Esophagus muscularis mucosa (tissue), 4 donors: Measurements from ENCODE around the gene CEP97. TPM values are rescaled to one million over a fixed set of nuclear protein-coding genes. Genes with fewer than 3 reads are reported as not detected.

Source experiments
- DNase-seq: peaks from one replicate; pipeline ENCODE4 v3.0.0-alpha.2; 2017; ENCODE audit errors: extremely low spot score
- H3K27ac ChIP-seq, 4 donors: fragments of 200-600 bp; sonication (generic); replicated peaks in 1 of 4; 1 replicate in 3 of 4; 2 replicates in 1 of 4; pipeline ENCODE4 v1.5.1; 2016 to 2019; ENCODE audit warnings: mild to moderate bottlenecking in 1 of 4
- H3K27me3 ChIP-seq, 4 donors: fragments of 200-600 bp; sonication (generic); one replicate each; pipeline versions ENCODE4 v1.5.1 to v1.6.0; 2016 to 2019
- H3K36me3 ChIP-seq, 4 donors: fragments of 200-600 bp; sonication (generic); one replicate each; pipeline ENCODE4 v1.5.1; 2016 to 2019
- H3K4me1 ChIP-seq, 4 donors: fragments of 200-600 bp; sonication (generic); one replicate each; pipeline ENCODE4 v1.5.1; 2016 to 2019
- H3K4me3 ChIP-seq, 4 donors: fragments of 200-600 bp; sonication (generic); 1 replicate in 2 of 4; 2 replicates in 2 of 4; pipeline ENCODE4 v1.5.1; 2016 to 2019; ENCODE audit warnings: mild to moderate bottlenecking in 4 of 4, moderate library complexity in 1 of 4
- H3K9me3 ChIP-seq, 4 donors: fragments of 200-600 bp; sonication (generic); 1 replicate in 3 of 4; 2 replicates in 1 of 4; pipeline ENCODE4 v1.5.1; 2016 to 2019
- EP300 ChIP-seq: sonication (generic); formaldehyde crosslinking; IDR thresholded peaks from one replicate; pipeline ENCODE4 v1.6.1; 2017; ENCODE audit warnings: antibody characterized with exemption
- POLR2A ChIP-seq: fragments of 450-650 bp; IDR thresholded peaks from one replicate; pipeline ENCODE4 v1.6.1; 2017; ENCODE audit warnings: antibody characterized with exemption, moderate library complexity, mild to moderate bottlenecking, low read depth
- POLR2AphosphoS5 ChIP-seq, 2 donors: sonication (generic); formaldehyde crosslinking; IDR thresholded peaks; one replicate each; pipeline ENCODE4 v1.6.1; 2017; ENCODE audit warnings: antibody characterized with exemption in 2 of 2
- WGBS: methylation state at CpG from one replicate; pipeline ENCODE4 v1.1.5; 2018; 5-methylcytosine and 5-hydroxymethylcytosine counted together
- intact Hi-C: fragments of 100-400 bp; cut with DNase I; formaldehyde crosslinking; loops from one replicate; pipeline ENCODE4 v1.15.1; 2023
- total RNA-seq, 4 donors: library from RNA; depleted of rRNA; stranded (reverse); fragments of >200 nt; gene quantifications; one replicate each; pipeline versions ENCODE4 v1.1.0 to v1.2.1, GENCODE V29; 2016
- TF ChIP-seq, protein P1 (sequence below), 3 experiments: fragments of 200-600 bp in 2 of 3; fragments of 450-650 bp in 1 of 3; sonication (generic) in 2 of 3; IDR thresholded peaks; one replicate each; pipeline ENCODE4 v1.5.1; 2017 to 2019; ENCODE audit warnings: antibody characterized with exemption in 3 of 3, mild to moderate bottlenecking in 2 of 3, moderate library complexity in 1 of 3

CEP97 gene
- total RNA-seq, 4 donors from 2014 or later, result 7.2 to 10.4 (median 8.0) TPM

DNA sequence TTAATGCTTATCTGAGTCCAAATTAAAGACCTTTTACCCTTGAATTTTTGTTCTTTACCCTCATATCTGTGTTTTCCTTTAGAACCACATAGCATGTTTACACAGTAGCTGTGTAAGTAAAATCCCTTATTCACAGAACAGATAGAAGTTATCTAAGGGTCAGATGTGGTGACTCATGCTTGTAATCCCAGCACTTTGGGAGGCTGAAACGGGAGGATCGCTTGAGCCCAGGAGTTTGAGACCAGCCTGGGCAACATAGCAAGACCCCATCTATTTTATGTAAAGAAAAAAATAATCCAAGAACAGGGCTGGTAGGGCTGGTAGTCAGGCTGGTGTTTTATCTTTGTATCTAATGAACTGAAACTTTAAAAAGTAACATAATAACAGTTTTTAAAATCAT, 77.8 kb downstream of the CEP97 start:
- WGBS, result 89% methylated on average over 2 of the region's 2 CpGs
- Histone ChIP-seq H3K36me3 (peaks cover 0 to 43% (median 35%) of the 10 kb centered on the region in 4 donors), H3K9me3 (no peaks in the 10 kb centered on the region), H3K4me1 (peaks cover 0 to 9% (median 0%) of the 10 kb centered on the region in 4 donors), H3K27me3 (no peaks in the 10 kb centered on the region), H3K4me3 (no peak overlapping the region), H3K27ac (no peak overlapping the region)
- TF ChIP-seq, protein P1, sequence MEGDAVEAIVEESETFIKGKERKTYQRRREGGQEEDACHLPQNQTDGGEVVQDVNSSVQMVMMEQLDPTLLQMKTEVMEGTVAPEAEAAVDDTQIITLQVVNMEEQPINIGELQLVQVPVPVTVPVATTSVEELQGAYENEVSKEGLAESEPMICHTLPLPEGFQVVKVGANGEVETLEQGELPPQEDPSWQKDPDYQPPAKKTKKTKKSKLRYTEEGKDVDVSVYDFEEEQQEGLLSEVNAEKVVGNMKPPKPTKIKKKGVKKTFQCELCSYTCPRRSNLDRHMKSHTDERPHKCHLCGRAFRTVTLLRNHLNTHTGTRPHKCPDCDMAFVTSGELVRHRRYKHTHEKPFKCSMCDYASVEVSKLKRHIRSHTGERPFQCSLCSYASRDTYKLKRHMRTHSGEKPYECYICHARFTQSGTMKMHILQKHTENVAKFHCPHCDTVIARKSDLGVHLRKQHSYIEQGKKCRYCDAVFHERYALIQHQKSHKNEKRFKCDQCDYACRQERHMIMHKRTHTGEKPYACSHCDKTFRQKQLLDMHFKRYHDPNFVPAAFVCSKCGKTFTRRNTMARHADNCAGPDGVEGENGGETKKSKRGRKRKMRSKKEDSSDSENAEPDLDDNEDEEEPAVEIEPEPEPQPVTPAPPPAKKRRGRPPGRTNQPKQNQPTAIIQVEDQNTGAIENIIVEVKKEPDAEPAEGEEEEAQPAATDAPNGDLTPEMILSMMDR (IDR thresholded peaks at IDR 0.05), result no peak
- TF ChIP-seq EP300 (no peak), POLR2AphosphoS5 (IDR thresholded peaks at IDR 0.05) (no peak), POLR2A (no peak)
- DNase-seq, result no peak
- intact Hi-C loops, result loop anchor here (10.0 kb wide), 1 partner anchor 733 kb away; no protein-coding TSS in a partner anchor

DNA sequence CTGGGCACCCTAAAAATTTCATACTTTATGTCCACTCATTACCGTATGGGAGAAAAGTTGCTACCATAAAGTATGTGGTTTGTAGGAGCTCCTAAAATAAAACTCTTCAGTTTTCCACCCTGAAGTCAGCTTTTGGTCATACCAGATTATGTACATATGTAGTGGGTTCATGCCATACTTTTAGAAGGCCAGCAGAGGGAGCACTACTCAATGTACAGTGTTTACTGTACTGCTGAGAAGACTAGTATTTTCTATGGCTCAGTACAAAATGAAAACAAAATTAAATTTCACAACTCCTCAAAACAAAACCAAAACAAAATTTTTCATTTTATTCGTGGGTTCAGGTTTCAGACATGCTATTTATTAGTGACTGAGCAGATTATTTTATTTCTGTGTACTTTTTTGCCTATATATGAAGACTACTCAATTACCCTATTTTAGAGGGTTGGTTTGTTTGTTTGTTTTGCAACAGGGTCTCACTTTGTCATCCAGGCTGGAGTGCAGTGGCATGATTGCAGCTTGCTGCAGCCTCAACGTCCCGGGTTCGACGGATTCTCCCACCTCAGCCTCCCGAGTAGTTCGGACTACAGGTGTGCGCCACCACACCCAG, 78.9 kb downstream of the CEP97 start:
- no peak for DNase-seq
- WGBS, result 81% methylated on average over 9 of the region's 9 CpGs
- peaks cover 0 to 50% (median 39%) of the 10 kb centered on the region in 4 donors for H3K36me3 ChIP-seq

DNA sequence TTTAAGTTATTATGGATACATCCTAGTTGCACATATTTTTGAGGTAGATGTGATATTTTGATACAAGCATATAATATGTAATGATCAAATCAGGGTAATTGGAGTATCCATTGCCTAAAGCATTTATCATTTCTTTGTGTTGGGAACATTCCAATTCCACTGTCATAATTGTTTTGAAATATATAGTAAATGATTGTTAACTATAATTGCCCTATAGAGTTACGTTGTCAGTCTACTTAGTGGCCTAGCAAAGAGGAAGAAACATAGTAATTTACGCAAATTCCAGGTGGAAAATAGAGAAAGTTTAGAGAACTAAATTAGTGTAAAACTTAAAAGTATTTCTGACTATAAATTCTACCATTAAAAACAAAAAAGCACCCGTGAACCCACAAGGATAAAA, 79.5 kb downstream of the CEP97 start:
- H3K36me3 ChIP-seq, result peaks cover 0 to 50% (median 35%) of the 10 kb centered on the region in 4 donors
- intact Hi-C loops, result loop anchor here (10.0 kb wide), 1 partner anchor 731 kb away; no protein-coding TSS in a partner anchor
- no peak overlapping the region for H3K27ac ChIP-seq

More for the DNA sequence above, 78.9 kb downstream of the CEP97 start:
- intact Hi-C loops, result loop anchor here (10.0 kb wide), 1 partner anchor 732 kb away; no protein-coding TSS in a partner anchor
- peak overlapping the region in 1 of 4 donors; percentile 3 for H3K27ac ChIP-seq
- H3K27me3 ChIP-seq, result no peaks in the 10 kb centered on the region
- no peak overlapping the region for H3K4me3 ChIP-seq
- no peaks in the 10 kb centered on the region for H3K9me3 ChIP-seq
- peaks cover 0 to 9% (median 0%) of the 10 kb centered on the region in 4 donors for H3K4me1 ChIP-seq
- TF ChIP-seq POLR2A (no peak), EP300 (no peak), POLR2AphosphoS5 (IDR thresholded peaks at IDR 0.05) (no peak)
- TF ChIP-seq, protein P1 (IDR thresholded peaks at IDR 0.05), result peak; percentile 77 to 92 (median 81)

DNA sequence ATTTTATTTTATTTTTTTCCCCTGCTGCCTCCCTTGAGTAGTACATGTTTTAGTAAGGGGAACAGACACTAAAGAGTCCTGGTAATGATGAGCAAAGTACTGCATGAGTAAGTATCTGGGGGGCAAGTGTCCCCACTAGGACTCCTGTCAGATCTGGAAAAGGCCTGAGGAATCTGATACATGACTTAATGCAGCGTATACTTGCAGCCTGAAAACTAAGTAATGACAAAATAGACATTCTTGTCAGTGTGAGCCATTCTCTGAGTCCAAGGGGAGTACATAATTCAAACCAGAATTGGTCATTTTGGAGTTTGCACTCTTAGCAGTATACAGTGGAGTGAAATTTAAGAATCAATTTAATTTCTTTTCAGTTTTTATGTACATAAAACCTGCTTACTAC, 82.1 kb downstream of the CEP97 start:
- WGBS, result 83% methylated on average over 1 of the region's 1 CpG
- no peaks in the 10 kb centered on the region for H3K9me3 ChIP-seq
- TF ChIP-seq POLR2A (no peak), POLR2AphosphoS5 (IDR thresholded peaks at IDR 0.05) (no peak), EP300 (no peak)
- TF ChIP-seq, protein P1 (IDR thresholded peaks at IDR 0.05), result no peak
- H3K27me3 ChIP-seq, result no peaks in the 10 kb centered on the region
- H3K27ac ChIP-seq, result no peak overlapping the region
- H3K4me1 ChIP-seq, result peaks cover 9 to 32% (median 21%) of the 10 kb centered on the region in 4 donors
- intact Hi-C loops, result loop anchor here (10.0 kb wide), 1 partner anchor 728 kb away; no protein-coding TSS in a partner anchor
- DNase-seq, result no peak
- no peak overlapping the region for H3K4me3 ChIP-seq
- H3K36me3 ChIP-seq, result peaks cover 0 to 40% (median 25%) of the 10 kb centered on the region in 4 donors

More for the DNA sequence above, 79.5 kb downstream of the CEP97 start:
- Histone ChIP-seq H3K4me3 (no peak overlapping the region), H3K4me1 (peaks cover 0 to 11% (median 2%) of the 10 kb centered on the region in 4 donors), H3K9me3 (no peaks in the 10 kb centered on the region), H3K27me3 (no peaks in the 10 kb centered on the region)
- no peak for DNase-seq
- 91% methylated on average over 3 of the region's 3 CpGs for WGBS
- TF ChIP-seq POLR2A (no peak), POLR2AphosphoS5 (IDR thresholded peaks at IDR 0.05) (no peak), EP300 (no peak)
- TF ChIP-seq, protein P1 (IDR thresholded peaks at IDR 0.05), result no peak
